ENCODE data around the gene TXNRD1.

GRCh38 chr12:104340177-104340576, 124.6 kb downstream of the TXNRD1 start:
- TF ChIP-seq CTCF (IDR thresholded peaks at IDR 0.05; ENCODE audit: insufficient read depth, low read depth, low read length) (no peak), EZH2 (IDR thresholded peaks at IDR 0.05; ENCODE audit: insufficient read depth, low read length) (no peak)

Data from astrocyte (in vitro differentiated cells and primary cell).